ENCODE measurements around the gene BIRC5. TPM values are rescaled to one million over a fixed set of nuclear protein-coding genes. Genes with fewer than 3 reads are reported as not detected.

Gene BIRC5
- total RNA-seq, 6 donors from 2014 or later = 1.4 to 6.4 (median 3.5) TPM; not detected in 1

DNA sequence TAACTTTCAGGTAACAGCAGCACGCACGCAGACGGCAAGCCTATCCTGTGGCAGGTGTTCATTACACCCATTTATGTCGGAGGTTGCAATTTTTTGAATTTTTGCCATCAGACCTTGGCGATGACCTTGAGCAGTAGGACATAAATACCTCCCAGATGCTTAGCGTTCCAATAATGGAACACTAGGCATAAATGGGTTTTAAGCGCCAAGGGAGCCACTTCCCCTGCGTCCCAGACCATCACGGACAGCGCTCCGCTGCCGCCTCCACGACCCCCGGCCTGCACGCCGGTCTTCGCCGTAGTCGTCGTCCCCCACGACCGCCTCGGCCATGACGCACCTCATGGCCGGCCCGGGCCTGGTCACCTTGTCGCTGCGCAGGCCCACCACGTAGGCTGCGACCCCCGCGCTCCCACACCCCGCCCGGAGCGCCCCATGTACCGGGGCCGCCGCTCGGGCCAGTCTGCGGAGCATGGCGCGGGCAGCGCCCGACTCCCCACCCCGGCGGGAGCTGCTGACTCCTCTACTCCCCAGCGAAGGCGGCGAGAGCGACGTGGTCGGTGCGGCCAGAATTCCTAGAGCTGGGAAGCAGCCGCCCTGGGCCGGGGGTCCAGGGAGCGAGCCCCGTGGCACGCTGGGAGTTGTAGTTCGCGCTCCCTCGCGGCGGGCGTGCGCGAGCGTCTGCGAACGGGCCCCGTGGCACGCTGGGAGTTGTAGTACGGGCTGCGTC lies 40.1 kb downstream of the BIRC5 start:
- TF ChIP-seq POLR2AphosphoS5 (IDR thresholded peaks at IDR 0.05) = peak; percentile 67 to 76
- TF ChIP-seq, protein P1, sequence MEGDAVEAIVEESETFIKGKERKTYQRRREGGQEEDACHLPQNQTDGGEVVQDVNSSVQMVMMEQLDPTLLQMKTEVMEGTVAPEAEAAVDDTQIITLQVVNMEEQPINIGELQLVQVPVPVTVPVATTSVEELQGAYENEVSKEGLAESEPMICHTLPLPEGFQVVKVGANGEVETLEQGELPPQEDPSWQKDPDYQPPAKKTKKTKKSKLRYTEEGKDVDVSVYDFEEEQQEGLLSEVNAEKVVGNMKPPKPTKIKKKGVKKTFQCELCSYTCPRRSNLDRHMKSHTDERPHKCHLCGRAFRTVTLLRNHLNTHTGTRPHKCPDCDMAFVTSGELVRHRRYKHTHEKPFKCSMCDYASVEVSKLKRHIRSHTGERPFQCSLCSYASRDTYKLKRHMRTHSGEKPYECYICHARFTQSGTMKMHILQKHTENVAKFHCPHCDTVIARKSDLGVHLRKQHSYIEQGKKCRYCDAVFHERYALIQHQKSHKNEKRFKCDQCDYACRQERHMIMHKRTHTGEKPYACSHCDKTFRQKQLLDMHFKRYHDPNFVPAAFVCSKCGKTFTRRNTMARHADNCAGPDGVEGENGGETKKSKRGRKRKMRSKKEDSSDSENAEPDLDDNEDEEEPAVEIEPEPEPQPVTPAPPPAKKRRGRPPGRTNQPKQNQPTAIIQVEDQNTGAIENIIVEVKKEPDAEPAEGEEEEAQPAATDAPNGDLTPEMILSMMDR (IDR thresholded peaks at IDR 0.05) = peak in 3 of 6 experiments; percentile 6 to 27 (median 19)
- TF ChIP-seq EP300 (IDR thresholded peaks at IDR 0.05) = no peak
- TF ChIP-seq POLR2A (IDR thresholded peaks at IDR 0.05) = peak in 2 of 4 donors; percentile 54 to 73
- WGBS, 2 donors = 4 to 13% methylated on average over 10 to 29 of the region's 73 CpGs

GRCh38 chr17:78255029-78255656 lies 41.1 kb downstream of the BIRC5 start:
- no peak for DNase-seq
- TF ChIP-seq EP300 (IDR thresholded peaks at IDR 0.05) (no peak), POLR2A (IDR thresholded peaks at IDR 0.05) (no peak), POLR2AphosphoS5 (IDR thresholded peaks at IDR 0.05) (no peak)
- TF ChIP-seq, protein P1 (IDR thresholded peaks at IDR 0.05) = no peak
- H3K27me3 ChIP-seq = no peaks in the 10 kb centered on the region
- H3K9me3 ChIP-seq = no peaks in the 10 kb centered on the region
- H3K4me1 ChIP-seq = peaks cover 54 to 80% (median 66%) of the 10 kb centered on the region in 4 donors
- no peaks in the 10 kb centered on the region for H3K36me3 ChIP-seq
- WGBS, 2 donors = 92 to 93% methylated on average over 12 to 18 of the region's 18 CpGs
- no peak for ATAC-seq (ENCODE audit: low FRiP score in 2 of 2)
- no peak overlapping the region for H3K4me3 ChIP-seq
- peak overlapping the region in 2 of 4 donors; percentile 88 to 89 for H3K27ac ChIP-seq

More for the DNA sequence above, 40.1 kb downstream of the BIRC5 start:
- Histone ChIP-seq H3K4me3 (peak overlapping the region; percentile 59 to 95 (median 65)), H3K36me3 (no peaks in the 10 kb centered on the region), H3K27ac (peak overlapping the region; percentile 89 to 94 (median 92)), H3K27me3 (no peaks in the 10 kb centered on the region), H3K9me3 (no peaks in the 10 kb centered on the region), H3K4me1 (peaks cover 55 to 75% (median 63%) of the 10 kb centered on the region in 4 donors)
- peak; percentile 91 to 97 for DNase-seq
- peak; percentile 67 to 93 for ATAC-seq (ENCODE audit: low FRiP score in 2 of 2)

DNA sequence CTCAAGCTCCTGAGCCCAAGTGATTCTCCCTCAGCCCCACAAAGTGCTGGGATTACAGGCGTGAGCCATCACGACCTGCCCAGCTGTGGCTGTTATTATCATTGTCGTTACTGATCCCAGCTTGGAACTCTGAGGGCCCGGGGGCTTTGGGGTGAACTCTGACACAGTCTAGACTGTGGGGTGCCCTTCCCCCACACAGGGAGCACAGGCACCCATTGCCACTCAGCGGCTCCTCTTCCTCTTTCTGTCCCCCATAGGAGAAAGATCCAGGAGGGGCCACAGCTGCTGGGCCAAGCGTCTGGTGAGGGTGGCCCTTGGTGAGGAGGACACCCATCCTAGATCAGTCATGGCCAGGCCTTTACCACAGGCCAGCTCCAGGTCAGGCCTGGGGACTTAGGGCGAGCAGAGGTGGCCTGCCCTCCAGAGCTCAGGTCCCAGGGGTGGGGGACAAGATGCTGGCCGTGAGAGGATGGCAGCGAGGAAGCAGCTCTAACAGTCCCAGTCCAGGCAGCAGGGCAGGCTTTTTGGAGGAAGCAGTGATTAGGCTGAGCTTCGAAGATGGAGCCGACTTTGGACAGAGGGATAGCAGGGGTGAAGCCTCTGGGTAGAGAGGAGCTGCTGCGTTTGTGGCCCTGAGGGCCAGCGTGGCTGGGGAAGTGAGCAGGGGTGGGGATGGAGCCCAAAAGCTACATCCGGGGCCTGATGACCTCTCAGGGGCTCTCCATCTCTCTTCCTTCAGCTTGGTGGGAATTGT lies 42.1 kb downstream of the BIRC5 start:
- TF ChIP-seq POLR2A (IDR thresholded peaks at IDR 0.05) (no peak), EP300 (IDR thresholded peaks at IDR 0.05) (no peak), POLR2AphosphoS5 (IDR thresholded peaks at IDR 0.05) (no peak)
- TF ChIP-seq, protein P1 (IDR thresholded peaks at IDR 0.05) = no peak
- H3K9me3 ChIP-seq = no peaks in the 10 kb centered on the region
- WGBS, 2 donors = 68 to 70% methylated on average over 11 to 14 of the region's 14 CpGs
- peak overlapping the region; percentile 85 to 89 (median 88) for H3K27ac ChIP-seq
- peaks cover 59 to 71% (median 62%) of the 10 kb centered on the region in 4 donors for H3K4me1 ChIP-seq
- H3K27me3 ChIP-seq = no peaks in the 10 kb centered on the region
- DNase-seq = no peak
- H3K36me3 ChIP-seq = no peaks in the 10 kb centered on the region
- no peak overlapping the region for H3K4me3 ChIP-seq
- ATAC-seq (ENCODE audit: low FRiP score in 2 of 2) = no peak

- H3K27ac ChIP-seq = peak overlapping the region; percentile 85 to 89 (median 88)
- TF ChIP-seq EP300 (IDR thresholded peaks at IDR 0.05) (peak in 1 of 4 donors; percentile 79), POLR2AphosphoS5 (IDR thresholded peaks at IDR 0.05) (peak; percentile 15 to 48)
- TF ChIP-seq, protein P1 (IDR thresholded peaks at IDR 0.05) = no peak
- no peak for DNase-seq
Measured at GRCh38 chr17:78256707-78257591, 42.9 kb downstream of the BIRC5 start.

More at GRCh38 chr17:78256707-78257591, 42.9 kb downstream of the BIRC5 start:
- Histone ChIP-seq H3K36me3 (no peaks in the 10 kb centered on the region), H3K4me1 (peaks cover 54 to 64% (median 63%) of the 10 kb centered on the region in 4 donors), H3K27me3 (no peaks in the 10 kb centered on the region), H3K4me3 (no peak overlapping the region), H3K9me3 (no peaks in the 10 kb centered on the region)
- WGBS, 2 donors = 40 to 70% methylated on average over 5 to 18 of the region's 18 CpGs
- ATAC-seq (ENCODE audit: low FRiP score in 2 of 2) = no peak

Data from upper lobe of left lung (tissue), 6 donors.